A549 (cell line): ENCODE data around the gene DDX60. TPM values are rescaled to one million over a fixed set of nuclear protein-coding genes. Genes with fewer than 3 reads are reported as not detected.

Source experiments
- ATAC-seq, 2 experiments: fragments of 200-7000 bp in 1 of 2; fragments of >200 bp in 1 of 2; cut with Nextera tagmentation in 1 of 2; cut with Tn5 transposase in 1 of 2; 3 replicates each; pipeline versions ENCODE4 v1.8.0 to v1.9.1; 2018 to 2020; ENCODE audit warnings: mild to moderate bottlenecking in 1 of 2, moderate library complexity in 1 of 2
- CTCF ChIA-PET: fragments of 300-600 bp; sonication (Branson Sonifier 250); formaldehyde crosslinking; extraction: SDS; loops from one replicate; lab custom pipeline; 2021; ENCODE audit warnings: antibody characterized with exemption, inconsistent platforms; lab: Yijun Ruan, JAX
- POLR2A ChIA-PET: fragments of 350-600 bp; formaldehyde crosslinking; extraction: SDS; loops from one replicate; lab custom pipeline; 2021; ENCODE audit warnings: antibody characterized with exemption, inconsistent platforms; lab: Yijun Ruan, JAX
- DNase-seq, 2 experiments: peaks; one replicate each; pipeline versions ENCODE4 v3.0.0 to v3.0.0-alpha.2; 2011 to 2016; ENCODE audit warnings: low read depth in 1 of 2, low spot score in 1 of 2
- FAIRE-seq: peaks from 2 replicates; lab custom pipeline; 2011; peaks lifted over from hg19 to GRCh38; lab: Jason Lieb, UNC
- H3K27ac ChIP-seq, 2 experiments: fragments of >200 bp; sonication (Bioruptor Twin); formaldehyde crosslinking; 3 replicates each; pipeline ENCODE4 v1.5.1; 2016 to 2017
- H3K4me1 ChIP-seq: fragments of >200 bp; sonication (Bioruptor Twin); formaldehyde crosslinking; 3 replicates; pipeline ENCODE4 v1.6.1; 2016
- H3K4me2 ChIP-seq: fragments of >200 bp; sonication (Bioruptor Twin); formaldehyde crosslinking; 3 replicates; pipeline ENCODE4 v1.6.1; 2016
- H3K4me3 ChIP-seq: fragments of >200 bp; sonication (Bioruptor Twin); formaldehyde crosslinking; 3 replicates; pipeline ENCODE4 v1.5.1; 2016
- H3K9me3 ChIP-seq: fragments of >200 bp; sonication (Bioruptor Twin); formaldehyde crosslinking; 3 replicates; pipeline ENCODE4 v1.6.1; 2016
- ATOH8 ChIP-seq: fragments of 250-450 bp; sonication (Bioruptor Pico); IDR thresholded peaks from 2 replicates; pipeline ENCODE4 v1.5.0; 2020; ENCODE audit warnings: low read depth, mild to moderate bottlenecking, moderate library complexity
- BHLHE40 ChIP-seq: IDR thresholded peaks from 2 replicates; pipeline ENCODE4 v1.6.1; 2012; ENCODE audit warnings: low read depth, low read length, inconsistent platforms
- CBX8 ChIP-seq: fragments of 200-600 bp; sonication (generic); IDR thresholded peaks from 2 replicates; pipeline ENCODE4 v1.6.1; 2016
- CEBPB ChIP-seq, 2 experiments: fragments of >200 bp in 1 of 2; sonication (Bioruptor Twin) in 1 of 2; formaldehyde crosslinking in 1 of 2; IDR thresholded peaks; 2 replicates each; pipeline ENCODE4 v1.6.1; 2012 to 2016
- CHD4 ChIP-seq: fragments of 200-600 bp; sonication (generic); IDR thresholded peaks from 2 replicates; pipeline ENCODE4 v1.6.1; 2016; ENCODE audit warnings: antibody characterized with exemption, mild to moderate bottlenecking, borderline replicate concordance
- EHF ChIP-seq: fragments of 250-450 bp; sonication (Bioruptor Pico); IDR thresholded peaks from 2 replicates; pipeline ENCODE4 v1.5.0; 2020; ENCODE audit warnings: mild to moderate bottlenecking
- ELK1 ChIP-seq: fragments of 150-350 bp; IDR thresholded peaks from 2 replicates; pipeline ENCODE4 v1.6.1; 2014; ENCODE audit warnings: low read depth, mild to moderate bottlenecking, low read length
- EP300 ChIP-seq, 2 experiments: fragments of >200 bp; sonication (Bioruptor Twin); formaldehyde crosslinking; IDR thresholded peaks; 2 replicates in 1 of 2; 3 replicates in 1 of 2; pipeline ENCODE4 v1.6.1; 2016 to 2017
- FOSL2 ChIP-seq, 2 experiments: fragments of 450-650 bp in 1 of 2; fragments of >200 bp in 1 of 2; sonication (Bioruptor Twin) in 1 of 2; formaldehyde crosslinking; IDR thresholded peaks; 2 replicates each; pipeline versions ENCODE4 v1.5.0 to v1.6.1; 2016 to 2020; ENCODE audit warnings: mild to moderate bottlenecking in 1 of 2, moderate library complexity in 1 of 2
- HDAC2 ChIP-seq: fragments of 200-600 bp; sonication (generic); IDR thresholded peaks from 2 replicates; pipeline ENCODE4 v1.6.1; 2016
- HEYL ChIP-seq: fragments of 250-450 bp; sonication (Bioruptor Pico); IDR thresholded peaks from 2 replicates; pipeline ENCODE4 v1.8.0; 2021; ENCODE audit warnings: mild to moderate bottlenecking, moderate library complexity
- HMGXB4 ChIP-seq: fragments of 250-450 bp; sonication (Bioruptor Pico); IDR thresholded peaks from 2 replicates; pipeline ENCODE4 v1.5.0; 2021; ENCODE audit warnings: mild to moderate bottlenecking, moderate library complexity, borderline replicate concordance
- HOXB5 ChIP-seq: fragments of 250-450 bp; sonication (Bioruptor Pico); IDR thresholded peaks from 2 replicates; pipeline ENCODE4 v1.5.0; 2020; ENCODE audit warnings: mild to moderate bottlenecking, moderate library complexity
- JUN ChIP-seq, 2 experiments: fragments of >200 bp; sonication (Bioruptor Twin); formaldehyde crosslinking; IDR thresholded peaks; 2 replicates in 1 of 2; 3 replicates in 1 of 2; pipeline ENCODE4 v1.6.1; 2016 to 2017
- JUNB ChIP-seq: fragments of >200 bp; sonication (Bioruptor Twin); formaldehyde crosslinking; IDR thresholded peaks from 2 replicates; pipeline ENCODE4 v1.6.1; 2016
- KDM1A ChIP-seq: fragments of 200-600 bp; sonication (generic); IDR thresholded peaks from 2 replicates; pipeline ENCODE4 v1.6.1; 2016; ENCODE audit warnings: low read depth, mild to moderate bottlenecking
- MAFK ChIP-seq: fragments of 450-650 bp; IDR thresholded peaks from 2 replicates; pipeline ENCODE4 v1.6.1; 2014; ENCODE audit not compliant: partially characterized antibody
- MAX ChIP-seq: IDR thresholded peaks from 2 replicates; pipeline ENCODE4 v1.6.1; 2012
- MYC ChIP-seq: IDR thresholded peaks from 2 replicates; pipeline ENCODE4 v1.6.1; 2012; ENCODE audit warnings: mild to moderate bottlenecking, inconsistent platforms, low read length, improper control_type of control experiment, borderline replicate concordance
- NFE2L2 ChIP-seq: fragments of 150-350 bp; conservative IDR thresholded peaks from 2 replicates; pipeline ENCODE4 v1.6.1; 2014; ENCODE audit warnings: low read length
- NPAS2 ChIP-seq: fragments of 250-450 bp; sonication (Bioruptor Pico); IDR thresholded peaks from 2 replicates; pipeline ENCODE4 v1.8.0; 2022; ENCODE audit warnings: mild to moderate bottlenecking, moderate library complexity, borderline replicate concordance
- PBX3 ChIP-seq: IDR thresholded peaks from 2 replicates; pipeline ENCODE4 v1.6.1; 2012
- PHF8 ChIP-seq: fragments of 200-600 bp; sonication (generic); IDR thresholded peaks from 2 replicates; pipeline ENCODE4 v1.6.1; 2016; ENCODE audit warnings: low read depth, mild to moderate bottlenecking, antibody characterized with exemption, moderate library complexity, borderline replicate concordance
- POLR2A ChIP-seq: IDR thresholded peaks from 2 replicates; pipeline ENCODE4 v1.6.1; 2012; ENCODE audit warnings: mild to moderate bottlenecking, low read length
- POLR2AphosphoS2 ChIP-seq: conservative IDR thresholded peaks from 2 replicates; pipeline ENCODE4 v1.6.1; 2012; ENCODE audit warnings: low read length, improper control_type of control experiment, inconsistent platforms
- RAD21 ChIP-seq, 2 experiments: fragments of >200 bp in 1 of 2; sonication (Bioruptor Twin) in 1 of 2; formaldehyde crosslinking in 1 of 2; IDR thresholded peaks in 1 of 2; conservative IDR thresholded peaks in 1 of 2; 2 replicates in 1 of 2; 3 replicates in 1 of 2; pipeline ENCODE4 v1.6.1; 2012 to 2018; ENCODE audit warnings: inconsistent platforms in 1 of 2
- RCOR1 ChIP-seq: fragments of 150-350 bp; IDR thresholded peaks from 2 replicates; pipeline ENCODE4 v1.6.1; 2014; ENCODE audit warnings: antibody characterized with exemption, low read length, low read depth
- REST ChIP-seq: fragments of 200-600 bp; sonication (generic); IDR thresholded peaks from 2 replicates; pipeline ENCODE4 v1.6.1; 2016; ENCODE audit warnings: antibody characterized with exemption, mild to moderate bottlenecking, moderate library complexity
- SMC3 ChIP-seq: fragments of >200 bp; sonication (Bioruptor Twin); formaldehyde crosslinking; IDR thresholded peaks from 3 replicates; pipeline ENCODE4 v1.6.1; 2018; ENCODE audit warnings: inconsistent platforms
- SREBF2 ChIP-seq: fragments of 450-650 bp; IDR thresholded peaks from 2 replicates; pipeline ENCODE4 v1.6.1; 2014; ENCODE audit warnings: mild to moderate bottlenecking, moderate library complexity
- TP53 ChIP-seq: fragments of 250-450 bp; sonication (Bioruptor Pico); IDR thresholded peaks from 2 replicates; pipeline ENCODE4 v1.5.0; 2021; ENCODE audit warnings: mild to moderate bottlenecking, moderate library complexity
- ZC3H11A ChIP-seq: fragments of 450-650 bp; IDR thresholded peaks from 2 replicates; pipeline ENCODE4 v1.6.1; 2014; ENCODE audit warnings: antibody characterized with exemption, mild to moderate bottlenecking
- ZSCAN20 ChIP-seq: fragments of 250-450 bp; sonication (Bioruptor Pico); IDR thresholded peaks from 2 replicates; pipeline ENCODE4 v1.8.0; 2022; ENCODE audit warnings: mild to moderate bottlenecking, moderate library complexity
- WGBS: methylation state at CpG from one replicate; pipeline ENCODE4 v1.1.6; 2017; ENCODE audit errors: missing lambda C conversion rate; 5-methylcytosine and 5-hydroxymethylcytosine counted together
- polyA minus RNA-seq: library from RNA; depleted of rRNA, polyadenylated mRNA; stranded (reverse); fragments of >200 nt; gene quantifications from 2 replicates; pipeline ENCODE4 v1.2.3, GENCODE V29; 2011; rRNA and poly(A)+ RNA removed
- polyA plus RNA-seq, 4 experiments: library from polyadenylated mRNA; depleted of rRNA in 3 of 4; stranded (reverse); fragments of >200 nt; fragmentation: RNase III in 1 of 4; extraction: RNeasy Plus Mini Kit Qiagen cat#74134 plus additional on column Dnase treatment in 1 of 4; gene quantifications; 2 replicates in 3 of 4; 3 replicates in 1 of 4; pipeline ENCODE4 v1.2.3, GENCODE V29; 2011 to 2017

DDX60 gene
- polyA plus RNA-seq (2011; rRNA removed) (4.4 and 5.0 TPM in 2 replicates), polyA plus RNA-seq (2017; fragmentation: RNase III; extraction: RNeasy Plus Mini Kit Qiagen cat#74134 plus additional on column Dnase treatment) (1.3 to 1.9 TPM (median 1.6 TPM) in 3 replicates), polyA minus RNA-seq (2.1 and 2.2 TPM in 2 replicates)
- 0.51 and 0.77 TPM in 2 replicates for polyA plus RNA-seq (2012; cell fraction: cytosol; rRNA removed)
- 1.0 and 1.8 TPM in 2 replicates for polyA plus RNA-seq (2012; cell fraction: nucleus; rRNA removed)

- Histone ChIP-seq H3K27ac (peak within 1 kb of the TSS; percentile 91 to 98), H3K4me3 (peak within 1 kb of the TSS; percentile 63), H3K4me2 (peak within 1 kb of the TSS; percentile 99), H3K9me3 (no peaks in the 10 kb centered on the region), H3K4me1 (peaks cover 26% of the 10 kb centered on the region)
- FAIRE-seq (no peak), ATAC-seq (peak; percentile 98 to 99), DNase-seq (peak; percentile 40 to 75)
- WGBS: under 1% methylated on average over 30 of the region's 38 CpGs
- ChIA-PET CTCF (interaction anchor here (0.6 to 1.7 kb wide), 9 partner anchors 11 to 267 kb away, joined by 3 to 5 read pairs (median 3); no protein-coding TSS in a partner anchor), POLR2A (no interaction called here)
- TF ChIP-seq MAX (peak; percentile 74), ZC3H11A (no peak), HOXB5 (CRISPR knock-in tag) (no peak), REST (no peak), ATOH8 (CRISPR knock-in tag) (no peak), MAFK (no peak), HDAC2 (no peak), ZSCAN20 (no peak), CBX8 (peak; percentile 65; the same call in 1 of the 2 replicates), MYC (no peak), ELK1 (no peak), JUN (IDR thresholded peaks at IDR 0.05) (peak in 1 of 2 experiments; percentile 29; a peak in 1 of 5 replicates), SREBF2 (no peak), BHLHE40 (no peak), POLR2AphosphoS2 (no peak), PHF8 (peak; percentile 66; the same call in 1 of the 2 replicates), RAD21 (conservative IDR thresholded peaks at IDR 0.05 in 1 of 2, IDR thresholded peaks at IDR 0.05 in 1 of 2) (peak; percentile 37 to 58), SMC3 (peak; percentile 48), POLR2A (peak; percentile 33), NFE2L2 (no peak), FOSL2 (IDR thresholded peaks at IDR 0.05) (no peak), FOSL2 (CRISPR knock-in tag; IDR thresholded peaks at IDR 0.05) (no peak), HMGXB4 (no peak), EHF (no peak), RCOR1 (no peak), HEYL (CRISPR knock-in tag) (no peak), NPAS2 (CRISPR knock-in tag) (no peak), TP53 (CRISPR knock-in tag) (no peak), CEBPB (IDR thresholded peaks at IDR 0.05) (no peak), KDM1A (no peak), PBX3 (no peak), JUNB (no peak), EP300 (IDR thresholded peaks at IDR 0.05) (no peak), CHD4 (no peak)
Observed at GRCh38 chr4:168318266-168318895, at the start of gene DDX60. Gene DDX60, minus strand, starts transcription at chr4:168318752. Its CDS starts 7,493 bp downstream, at chr4:168311259.
